Activated effector memory CD4-positive, alpha-beta T cell treated with Interleukin-2 at 50 U/mL for 16 hours (primary cell): ENCODE measurements around the gene SPOCK1.

Experiments
- DNase-seq: peaks from one replicate; pipeline ENCODE4 v3.0.0-alpha.2; 2020

The SPOCK1 gene

GRCh38 chr5:137290373-137290772 lies 208.8 kb downstream of the SPOCK1 start:
- DNase-seq = no peak

- DNase-seq = no peak
Observed at GRCh38 chr5:137289856-137290255, 209.3 kb downstream of the SPOCK1 start.

GRCh38 chr5:137287569-137287968 lies 211.6 kb downstream of the SPOCK1 start:
- DNase-seq = no peak

GRCh38 chr5:137286025-137286610 lies 213.0 kb downstream of the SPOCK1 start:
- DNase-seq = no peak

GRCh38 chr5:137283801-137284200 lies 215.3 kb downstream of the SPOCK1 start:
- no peak for DNase-seq

- no peak for DNase-seq
Observed at GRCh38 chr5:137282216-137282615, 216.9 kb downstream of the SPOCK1 start.

- DNase-seq = no peak
Observed at GRCh38 chr5:137281201-137281600, 217.9 kb downstream of the SPOCK1 start.

- no peak for DNase-seq
Observed at GRCh38 chr5:137280656-137281055, 218.5 kb downstream of the SPOCK1 start.

- DNase-seq = no peak
Observed at GRCh38 chr5:137279521-137280231, 219.4 kb downstream of the SPOCK1 start.

GRCh38 chr5:137278476-137278875 lies 220.7 kb downstream of the SPOCK1 start:
- no peak for DNase-seq

- DNase-seq = no peak
Observed at GRCh38 chr5:137275083-137275482, 224.0 kb downstream of the SPOCK1 start.

- no peak for DNase-seq
Observed at GRCh38 chr5:137273511-137273910, 225.6 kb downstream of the SPOCK1 start.

- DNase-seq = no peak
Observed at GRCh38 chr5:137272831-137273230, 226.3 kb downstream of the SPOCK1 start.

GRCh38 chr5:137269946-137270345 lies 229.2 kb downstream of the SPOCK1 start:
- no peak for DNase-seq

- DNase-seq = no peak
Observed at GRCh38 chr5:137269274-137269673, 229.9 kb downstream of the SPOCK1 start.

- no peak for DNase-seq
Observed at GRCh38 chr5:137268646-137269045, 230.5 kb downstream of the SPOCK1 start.

GRCh38 chr5:137266186-137266585 lies 232.9 kb downstream of the SPOCK1 start:
- no peak for DNase-seq

GRCh38 chr5:137265457-137265856 lies 233.7 kb downstream of the SPOCK1 start:
- no peak for DNase-seq

- no peak for DNase-seq
Observed at GRCh38 chr5:137264573-137264972, 234.6 kb downstream of the SPOCK1 start.

- no peak for DNase-seq
Observed at GRCh38 chr5:137264041-137264440, 235.1 kb downstream of the SPOCK1 start.

- no peak for DNase-seq
Observed at GRCh38 chr5:137263371-137264005, 235.6 kb downstream of the SPOCK1 start.

- no peak for DNase-seq
Observed at GRCh38 chr5:137262818-137263217, 236.3 kb downstream of the SPOCK1 start.

GRCh38 chr5:137260820-137261695 lies 238.1 kb downstream of the SPOCK1 start:
- DNase-seq = no peak
